ENCODE data around the gene KCNQ2.
A peak's percentile ranks its signal among the peaks of the same experiment; 100 is the strongest.

Gene KCNQ2

GRCh38 chr20:63452341-63452740, 20.1 kb downstream of the KCNQ2 start:
- DNase-seq, result no peak

- no peak for DNase-seq
These were observed 20.6 kb downstream of the KCNQ2 start for GRCh38 chr20:63451821-63452220.

DNA sequence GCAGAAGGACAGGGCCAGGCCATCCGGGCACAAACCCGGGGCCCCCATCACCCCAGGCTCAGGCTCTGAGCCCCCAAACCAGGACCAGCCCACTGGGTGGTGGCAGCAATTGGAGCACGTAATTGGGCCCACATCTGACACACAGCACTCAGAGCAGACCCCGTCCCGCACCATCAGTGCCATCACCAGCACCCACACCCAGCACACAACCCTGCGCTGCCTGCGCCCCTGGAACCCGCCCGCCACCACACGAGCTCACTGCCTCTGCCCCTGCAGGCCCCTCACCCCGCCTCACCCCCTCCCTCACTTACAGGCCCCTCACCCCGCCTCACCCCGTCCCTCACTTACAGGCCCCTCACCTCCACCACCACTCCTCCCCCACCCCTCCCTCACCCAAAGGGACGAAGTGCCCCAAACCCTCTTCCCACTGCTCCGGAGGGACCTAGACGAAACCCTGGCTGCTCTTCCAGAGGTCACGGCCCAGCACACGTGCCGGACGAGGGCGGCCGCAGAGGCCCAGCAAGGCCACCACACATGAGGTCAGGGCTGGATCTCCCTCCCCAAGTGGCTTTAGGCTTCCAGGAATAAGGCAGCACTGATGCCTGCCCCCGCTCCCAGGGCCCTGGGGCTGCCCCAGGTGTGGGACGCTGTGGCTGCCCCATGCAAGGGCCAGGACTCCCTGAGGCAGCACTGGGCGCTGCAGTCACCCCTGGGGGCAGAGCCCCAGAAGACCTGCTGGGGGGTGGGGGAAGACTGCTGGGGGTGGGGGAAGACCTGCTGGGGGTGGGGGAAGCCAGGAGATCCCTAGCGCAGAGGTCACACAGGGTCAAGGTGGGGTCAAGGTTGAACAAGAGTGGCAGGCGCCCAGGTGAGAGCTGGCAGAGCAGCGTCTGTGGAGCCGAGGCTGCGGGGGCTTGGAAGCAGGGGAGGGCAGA, 22.4 kb downstream of the KCNQ2 start:
- DNase-seq, result no peak

DNA sequence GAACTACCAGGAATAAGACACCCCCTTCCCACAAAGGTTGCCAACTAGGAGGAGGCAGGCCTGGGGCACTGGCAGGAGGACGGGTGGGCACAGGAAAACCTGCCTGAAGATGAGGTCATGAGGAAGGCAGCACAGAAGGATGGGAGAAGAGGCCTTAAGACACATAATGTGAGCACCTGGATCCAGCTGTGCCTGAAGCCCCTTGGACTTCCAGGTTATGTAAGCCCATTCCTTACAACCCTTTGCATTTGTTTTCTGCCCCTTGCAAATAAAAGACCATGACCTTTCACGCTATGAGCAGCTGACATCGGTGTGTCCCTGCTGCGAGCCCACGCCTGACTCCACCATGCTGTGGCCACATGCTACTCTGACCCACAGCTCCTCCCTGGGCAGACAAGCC, 23.4 kb downstream of the KCNQ2 start:
- DNase-seq, result no peak

GRCh38 chr20:63448031-63448430, 24.4 kb downstream of the KCNQ2 start:
- DNase-seq, result no peak

GRCh38 chr20:63447320-63447719, 25.1 kb downstream of the KCNQ2 start:
- DNase-seq, result no peak

DNA sequence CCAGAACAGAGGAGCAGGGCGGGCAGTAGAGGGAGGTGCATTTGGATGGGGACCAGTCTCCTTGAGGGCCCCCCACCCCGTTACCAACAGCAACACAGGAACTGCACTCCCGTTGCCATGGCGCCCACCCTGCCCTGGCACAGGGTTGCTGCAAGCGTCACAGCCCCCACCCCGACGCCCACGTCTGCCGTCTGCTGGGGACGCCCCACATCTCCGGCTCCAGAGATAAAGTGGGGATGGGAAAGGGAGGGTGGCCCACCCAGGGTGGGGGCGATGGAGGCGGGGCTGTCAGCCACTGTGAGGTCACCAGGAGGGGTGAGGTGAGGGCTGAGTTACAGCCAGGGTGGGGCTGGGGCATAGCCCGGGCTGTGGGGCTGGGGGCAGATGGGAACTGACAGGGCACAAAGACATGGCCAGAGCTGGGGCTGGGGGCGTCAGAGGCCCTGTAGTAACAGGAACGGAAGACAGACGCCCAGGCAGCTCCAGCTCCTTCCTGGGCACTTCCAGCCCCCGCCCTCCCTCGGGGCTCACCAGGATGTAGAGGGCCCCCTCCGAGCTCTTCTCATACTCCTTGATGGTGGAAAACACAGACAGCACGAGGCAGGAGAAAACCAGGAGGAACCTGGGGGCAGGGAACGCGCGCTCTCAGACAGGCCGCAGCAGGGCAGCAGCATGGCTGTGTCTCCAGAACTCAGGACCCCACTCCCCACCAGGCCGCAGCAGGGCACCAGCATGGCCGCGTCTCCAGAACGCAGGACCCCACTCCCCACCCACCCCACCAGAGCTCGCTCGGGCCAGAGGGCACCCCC, 26.0 kb downstream of the KCNQ2 start:
- DNase-seq, result no peak

GRCh38 chr20:63445075-63445734, 27.2 kb downstream of the KCNQ2 start:
- no peak for DNase-seq

DNA sequence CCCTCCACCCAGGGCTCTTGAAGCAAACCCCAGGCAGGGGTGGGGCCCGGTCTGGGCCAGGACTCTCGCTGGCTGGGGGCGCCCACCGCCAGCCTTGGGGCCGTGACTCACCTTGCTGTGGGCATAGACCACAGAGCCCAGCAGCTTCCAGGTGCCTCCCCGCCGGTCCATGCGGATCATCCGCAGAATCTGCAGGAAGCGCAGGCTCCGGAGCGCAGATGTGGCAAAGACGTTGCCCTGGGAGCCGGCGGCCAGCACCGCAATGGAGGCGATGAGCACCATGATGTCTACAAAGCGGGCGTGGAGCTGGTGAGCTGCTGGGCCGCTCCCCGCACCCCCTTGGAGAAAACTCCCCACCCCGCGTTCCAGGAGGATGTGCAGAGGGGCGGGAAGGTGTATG, 27.9 kb downstream of the KCNQ2 start:
- DNase-seq, result no peak

GRCh38 chr20:63443606-63444395, 28.7 kb downstream of the KCNQ2 start:
- DNase-seq, result no peak

- peak; percentile 80 to 82 for DNase-seq
These were observed 30.4 kb downstream of the KCNQ2 start for GRCh38 chr20:63442100-63442493.

- no peak for DNase-seq
These were observed 31.0 kb downstream of the KCNQ2 start for GRCh38 chr20:63441136-63442099.

DNA sequence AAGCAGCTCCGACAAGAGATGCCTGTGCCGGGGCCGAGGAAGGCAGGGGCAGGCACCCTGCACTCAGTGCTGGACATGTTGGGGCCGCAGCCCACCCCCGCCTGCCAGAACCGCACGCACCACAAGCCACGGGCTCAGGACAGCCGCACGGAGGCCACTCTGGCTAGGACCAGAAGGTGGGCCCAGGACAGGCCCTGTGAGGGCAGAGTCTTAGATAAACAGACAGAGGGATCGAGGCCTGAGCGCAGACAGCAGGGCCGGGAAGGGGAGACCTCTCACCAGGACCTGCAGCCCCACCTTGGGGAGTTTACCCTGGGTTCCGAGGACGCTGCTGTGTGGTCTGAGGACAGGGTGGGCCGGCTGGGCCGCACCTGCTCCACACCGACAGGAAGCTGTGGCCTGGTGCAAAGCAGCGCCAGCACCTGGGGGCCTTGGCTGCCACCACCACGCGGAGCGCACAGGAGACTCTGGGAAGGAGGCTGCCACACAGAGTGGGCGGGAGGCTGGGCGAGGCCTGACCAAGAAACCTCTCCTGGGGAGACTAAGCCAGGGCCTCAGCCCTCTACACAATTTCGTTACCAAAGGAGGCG, 32.0 kb downstream of the KCNQ2 start:
- no peak for DNase-seq

DNA sequence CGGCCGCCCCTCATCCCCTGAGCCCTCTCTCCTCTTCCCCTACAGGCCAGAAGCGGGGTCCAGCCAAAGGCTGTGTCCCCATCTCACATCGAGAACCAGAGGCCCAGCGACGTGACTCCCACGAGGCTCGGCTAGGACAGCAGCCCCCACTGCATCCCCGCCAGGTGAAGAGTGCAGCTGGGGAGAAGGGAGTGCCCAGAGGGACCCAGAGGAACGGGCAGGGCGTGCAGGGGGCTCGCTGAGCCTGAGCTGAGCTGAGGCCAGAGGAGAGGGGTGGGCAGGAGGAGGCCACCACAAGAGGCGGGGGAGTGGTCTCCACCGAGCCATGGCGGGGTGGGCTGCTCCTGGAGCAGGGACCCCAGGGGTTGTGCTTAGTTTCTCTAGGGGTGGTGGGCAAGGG, 32.6 kb downstream of the KCNQ2 start:
- DNase-seq, result no peak

- no peak for DNase-seq
These were observed 34.3 kb downstream of the KCNQ2 start for GRCh38 chr20:63438121-63438520.

DNA sequence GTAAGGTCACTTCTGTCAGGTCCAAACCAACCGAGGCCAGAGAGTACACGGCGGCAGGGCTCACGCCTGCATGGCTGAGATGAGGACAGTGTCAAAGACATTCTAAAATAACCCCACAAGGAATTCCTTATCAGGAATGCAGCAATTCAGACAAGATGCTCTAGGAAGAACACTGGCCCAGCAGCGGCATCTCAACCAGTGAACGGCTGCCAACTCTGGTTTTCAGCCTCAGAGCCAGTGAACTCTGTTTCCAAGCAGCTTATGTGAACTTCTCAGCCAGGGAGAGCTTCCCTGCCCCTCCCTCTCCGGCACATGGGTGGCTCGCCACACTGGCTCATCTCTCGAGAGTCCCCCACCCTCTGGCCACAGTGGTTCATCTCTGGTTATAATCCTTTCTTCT, 36.9 kb downstream of the KCNQ2 start:
- no peak for DNase-seq

DNA sequence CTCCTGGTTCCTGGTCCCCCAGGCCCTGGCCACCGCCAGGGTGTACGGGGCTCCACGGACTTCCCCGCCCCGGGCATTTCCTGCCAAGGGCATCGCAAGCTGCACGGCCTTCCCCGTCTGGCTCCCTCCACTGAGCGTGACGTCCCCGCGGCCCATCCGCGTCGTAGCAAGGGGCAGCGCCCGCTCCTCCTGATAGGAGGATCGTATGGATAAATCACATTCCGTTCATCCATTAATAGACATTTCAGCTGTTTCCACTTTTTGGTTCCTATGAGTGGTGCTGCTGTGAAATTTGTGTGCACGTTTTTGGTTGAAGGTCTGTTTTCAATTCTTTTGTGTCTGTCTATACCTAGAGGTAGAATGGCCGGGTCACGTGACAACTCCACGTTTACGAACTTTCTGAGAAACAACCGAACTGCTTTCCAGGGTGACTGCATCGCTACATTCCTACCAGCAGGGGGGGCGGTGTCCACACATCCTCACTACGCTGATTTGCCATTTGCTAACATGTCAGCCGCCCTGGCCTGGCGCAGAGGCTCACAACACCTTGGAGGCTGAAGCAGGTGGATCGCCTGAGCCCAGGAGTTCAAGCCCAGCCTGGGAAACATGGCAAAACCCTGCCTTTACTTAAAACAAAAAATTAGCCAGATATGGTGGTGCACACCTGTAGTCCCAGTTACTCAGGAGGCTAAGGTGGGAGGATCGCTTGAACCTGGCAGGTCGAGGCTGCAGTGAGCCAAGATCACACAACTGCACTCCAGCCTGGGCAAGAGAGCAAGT, 37.7 kb downstream of the KCNQ2 start:
- peak; percentile 91 to 94 for DNase-seq

DNA sequence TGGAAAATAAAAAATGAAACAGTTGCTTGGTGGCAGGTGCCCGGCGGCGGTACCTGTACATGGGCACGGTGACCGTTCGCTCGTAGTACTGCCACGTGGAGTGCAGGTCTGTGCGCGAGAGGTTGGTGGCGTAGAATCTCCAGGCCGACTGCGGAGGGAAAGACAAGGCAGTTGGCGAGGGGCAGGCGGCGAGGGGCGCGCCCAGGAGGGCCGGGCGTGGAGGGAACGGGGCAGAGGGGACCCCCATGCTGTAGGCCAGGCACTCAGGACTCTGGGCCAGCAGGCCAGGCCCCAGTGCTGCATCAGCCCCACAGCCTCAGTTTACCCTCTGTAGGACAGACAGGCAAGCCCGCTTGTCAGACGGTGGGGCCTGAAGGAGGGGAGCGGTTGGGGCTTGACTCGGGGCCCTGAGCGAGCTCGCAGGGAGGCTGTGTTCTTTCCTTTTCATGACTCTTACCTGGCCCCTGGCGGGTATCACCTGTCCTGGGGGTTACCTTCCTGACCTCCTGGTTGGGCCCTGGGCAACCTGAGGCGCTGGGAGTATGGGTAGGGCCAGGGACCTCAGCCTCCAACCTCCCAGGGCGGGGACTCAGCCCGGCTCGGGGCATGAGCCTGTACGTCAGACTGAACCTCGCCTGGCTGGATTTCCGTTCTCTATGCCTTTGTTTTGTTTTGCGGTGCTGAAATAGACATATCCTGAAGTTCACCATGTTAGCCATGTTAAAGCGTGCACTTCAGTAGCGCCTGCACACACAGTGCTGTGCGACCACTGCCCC, 38.5 kb downstream of the KCNQ2 start:
- DNase-seq, result peak; percentile 34 to 48

DNA sequence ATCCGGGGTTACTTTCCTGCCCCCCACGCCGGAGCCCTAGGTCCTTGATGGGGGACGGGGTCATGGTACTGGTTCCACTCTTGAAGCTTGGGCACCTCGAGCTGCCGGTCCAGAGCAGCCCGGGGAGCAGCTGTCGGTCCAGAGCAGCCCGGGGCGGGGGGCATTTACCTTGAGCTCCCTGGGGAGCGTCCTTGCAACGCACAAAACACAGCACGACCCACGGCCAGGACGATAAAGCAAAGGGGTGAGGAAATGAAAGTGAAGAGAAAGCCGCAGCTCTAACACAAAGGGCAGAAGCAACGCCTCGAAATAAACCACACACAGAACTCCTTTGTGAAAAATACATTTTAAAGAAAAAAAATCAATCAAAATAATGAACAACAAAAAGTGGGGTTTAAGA, 39.1 kb downstream of the KCNQ2 start:
- DNase-seq, result no peak

Data from SHP77 (cell line).